PC-3 (cell line): ENCODE results near the gene TWIST2. TPM values are rescaled to one million over a fixed set of nuclear protein-coding genes. Genes with fewer than 3 reads are reported as not detected.

Experiments
- ATAC-seq: fragments of 200-7000 bp; cut with Tn5 transposase; 2 replicates; pipeline ENCODE4 v1.9.1; 2020; ENCODE audit warnings: mild to moderate bottlenecking, moderate library complexity
- BruUV-seq: library from RNA; stranded (reverse); fragments of 400-500 nt; replicated peaks from 2 replicates; lab custom pipeline; 2021; lab: Mats Ljungman, UMichigan
- CTCF ChIA-PET: fragments of 300-600 bp; sonication (Branson Sonifier 250); formaldehyde crosslinking; loops from one replicate; lab custom pipeline; 2022; ENCODE audit warnings: antibody characterized with exemption; lab: Charles Lee
- POLR2A ChIA-PET: fragments of 300-600 bp; sonication (Branson Sonifier 250); formaldehyde crosslinking; loops from one replicate; lab custom pipeline; 2022; ENCODE audit warnings: antibody characterized with exemption; ENCODE audit not compliant: unreplicated experiment; lab: Charles Lee
- DNase-seq: peaks from one replicate; pipeline ENCODE4 v3.0.0-alpha.2; 2015
- H2AFZ ChIP-seq: fragments of 300-600 bp; sonication (generic); 2 replicates; pipeline ENCODE4 v1.6.0; 2016; ENCODE audit warnings: antibody characterized with exemption, low read length
- H3F3A ChIP-seq: fragments of 300-600 bp; sonication (generic); one replicate; pipeline ENCODE4 v1.6.0; 2017; ENCODE audit warnings: antibody characterized with exemption, low read length, control low read depth, mild to moderate bottlenecking; ENCODE audit not compliant: unreplicated experiment
- H3K27ac ChIP-seq: fragments of 300-600 bp; sonication (generic); 2 replicates; pipeline ENCODE4 v1.5.1; 2016; ENCODE audit warnings: mild to moderate bottlenecking, low read length
- H3K27me3 ChIP-seq: fragments of 300-600 bp; sonication (generic); 2 replicates; pipeline ENCODE4 v1.6.1; 2016; ENCODE audit warnings: low read length, mixed read lengths
- H3K36me3 ChIP-seq: fragments of 300-600 bp; sonication (generic); 2 replicates; pipeline ENCODE4 v1.6.1; 2016; ENCODE audit warnings: low read depth, mixed run types, low read length, mixed read lengths
- H3K4me1 ChIP-seq: fragments of 300-600 bp; sonication (generic); 2 replicates; pipeline ENCODE4 v1.5.1; 2016; ENCODE audit warnings: low read length; ENCODE audit not compliant: insufficient read depth
- H3K4me2 ChIP-seq: fragments of 300-600 bp; sonication (generic); 2 replicates; pipeline ENCODE4 v1.6.0; 2016; ENCODE audit warnings: low read length
- H3K4me3 ChIP-seq: fragments of 300-600 bp; sonication (generic); 2 replicates; pipeline ENCODE4 v1.5.1; 2016; ENCODE audit warnings: mild to moderate bottlenecking, low read length, mixed read lengths
- H3K79me2 ChIP-seq: fragments of 300-600 bp; sonication (generic); 2 replicates; pipeline ENCODE4 v1.6.1; 2017; ENCODE audit warnings: low read length, mixed read lengths
- H3K9ac ChIP-seq: fragments of 300-600 bp; sonication (generic); 2 replicates; pipeline ENCODE4 v1.6.0; 2016; ENCODE audit warnings: mild to moderate bottlenecking, low read length
- H3K9me2 ChIP-seq: fragments of 300-600 bp; sonication (generic); replicated peaks from 2 replicates; pipeline ENCODE4 v1.6.1; 2016; ENCODE audit warnings: mixed run types, low read length, mixed read lengths
- H3K9me3 ChIP-seq: fragments of 300-600 bp; sonication (generic); 2 replicates; pipeline ENCODE4 v1.6.1; 2016; ENCODE audit warnings: low read length, mixed read lengths
- H4K20me1 ChIP-seq: fragments of 300-600 bp; sonication (generic); 2 replicates; pipeline ENCODE4 v1.6.1; 2016; ENCODE audit warnings: low read length, mixed read lengths
- CTCF ChIP-seq: fragments of 300-600 bp; sonication (generic); conservative IDR thresholded peaks from 2 replicates; pipeline ENCODE4 v1.5.1; 2017; ENCODE audit warnings: antibody characterized with exemption, low read depth, mild to moderate bottlenecking, low read length
- EZH2 ChIP-seq: fragments of 300-600 bp; sonication (generic); IDR thresholded peaks from one replicate; pipeline ENCODE4 v1.6.1; 2017; ENCODE audit warnings: antibody characterized with exemption, mild to moderate bottlenecking, low read length; ENCODE audit not compliant: unreplicated experiment
- EZH2phosphoT487 ChIP-seq: fragments of 300-600 bp; sonication (generic); IDR thresholded peaks from 2 replicates; pipeline ENCODE4 v1.6.1; 2018; ENCODE audit warnings: mild to moderate bottlenecking, antibody characterized with exemption, low read length, borderline replicate concordance
- intact Hi-C: fragments of 100-400 bp; cut with micrococcal nuclease; formaldehyde crosslinking; loops from 2 replicates; pipeline ENCODE4 v1.9.0; 2023
- total RNA-seq: library from RNA; depleted of rRNA; stranded (reverse); fragments of >200 nt; gene quantifications from 2 replicates; pipeline ENCODE4 v1.2.3, GENCODE V29; 2014

Gene TWIST2
- total RNA-seq, 1 experiment from 2014 or later: 4.4 TPM

- peak overlapping the region; percentile 58 for H3K4me3 ChIP-seq
These were observed 1.3 kb downstream of the TWIST2 start for GRCh38 chr2:238848976-238849853.

GRCh38 chr2:238850091-238850490 is 2.2 kb downstream of the TWIST2 start:
- 0 out of 2 replicates have a peak overlapping the region, but pooled peaks have one; percentile 21 for H2AFZ ChIP-seq
- no peak for DNase-seq
- H3K36me3 ChIP-seq: no peaks in the 10 kb centered on the region
- no peaks in the 10 kb centered on the region for H4K20me1 ChIP-seq
- no peak for ATAC-seq
- ChIA-PET POLR2A (no interaction called here), CTCF (no interaction called here)
- no peaks in the 10 kb centered on the region for H3K9me3 ChIP-seq
- no peaks in the 10 kb centered on the region for H3F3A ChIP-seq
- H3K79me2 ChIP-seq: no peaks in the 10 kb centered on the region
- H3K4me3 ChIP-seq: peak overlapping the region; percentile 58
- intact Hi-C loops: no loop called here
- H3K27me3 ChIP-seq: no peaks in the 10 kb centered on the region
- peak overlapping the region; percentile 56 for H3K4me2 ChIP-seq
- TSS peak; percentile 53 for BruUV-seq
- no peaks in the 10 kb centered on the region for H3K9me2 ChIP-seq
- no peak for TF ChIP-seq EZH2
- no peak for TF ChIP-seq CTCF
- TF ChIP-seq EZH2phosphoT487: no peak
- no peak overlapping the region for H3K27ac ChIP-seq
- H3K9ac ChIP-seq: peak overlapping the region; percentile 20; the same call in 1 of the 2 replicates
- no peaks in the 10 kb centered on the region for H3K4me1 ChIP-seq

More at GRCh38 chr2:238848976-238849853, 1.3 kb downstream of the TWIST2 start:
- H3K9me2 ChIP-seq: no peaks in the 10 kb centered on the region
- no TSS peak for BruUV-seq
- H3K9me3 ChIP-seq: no peaks in the 10 kb centered on the region
- ChIA-PET POLR2A (no interaction called here), CTCF (no interaction called here)
- TF ChIP-seq EZH2phosphoT487 (no peak), EZH2 (no peak), CTCF (no peak)
- DNase-seq (no peak), ATAC-seq (peak; percentile 31; the same call in 1 of the 2 replicates)
- intact Hi-C loops: no loop called here
- no peaks in the 10 kb centered on the region for H4K20me1 ChIP-seq
- H3K4me2 ChIP-seq: peak overlapping the region; percentile 56
- H2AFZ ChIP-seq: no peak overlapping the region
- H3K36me3 ChIP-seq: no peaks in the 10 kb centered on the region
- no peaks in the 10 kb centered on the region for H3K79me2 ChIP-seq
- H3K9ac ChIP-seq: peak overlapping the region; percentile 20; the same call in 1 of the 2 replicates
- H3K27ac ChIP-seq: no peak overlapping the region
- no peaks in the 10 kb centered on the region for H3F3A ChIP-seq
- no peaks in the 10 kb centered on the region for H3K4me1 ChIP-seq
- no peaks in the 10 kb centered on the region for H3K27me3 ChIP-seq

- CTCF ChIA-PET: no interaction called here
- Histone ChIP-seq H3K4me3 (no peak overlapping the region), H2AFZ (no peak overlapping the region), H3F3A (no peaks in the 10 kb centered on the region), H3K9me2 (no peaks in the 10 kb centered on the region), H3K4me2 (no peak overlapping the region), H3K36me3 (no peaks in the 10 kb centered on the region), H3K9me3 (no peaks in the 10 kb centered on the region), H3K4me1 (no peaks in the 10 kb centered on the region), H3K79me2 (no peaks in the 10 kb centered on the region), H3K27ac (no peak overlapping the region), H4K20me1 (no peaks in the 10 kb centered on the region), H3K9ac (no peak overlapping the region), H3K27me3 (no peaks in the 10 kb centered on the region)
- ATAC-seq (no peak), DNase-seq (no peak)
- BruUV-seq: no TSS peak
- intact Hi-C loops: no loop called here
- no peak for TF ChIP-seq EZH2phosphoT487
- TF ChIP-seq EZH2: no peak
- no peak for TF ChIP-seq CTCF
- POLR2A ChIA-PET: no interaction called here
These were observed 3.1 kb downstream of the TWIST2 start for GRCh38 chr2:238851026-238851425.
